ENCODE measurements around the gene LAIR1.

- TF ChIP-seq CTCF (conservative IDR thresholded peaks at IDR 0.05; ENCODE audit: low read length) (no peak), EZH2phosphoT487 (IDR thresholded peaks at IDR 0.05; ENCODE audit: borderline replicate concordance, low read depth, low read length) (no peak)
Measured at GRCh38 chr19:54332149-54332548, 32.6 kb downstream of the LAIR1 start.
